ENCODE results near the gene WIZ.

WIZ gene

GRCh38 chr19:15404097-15404779 is 45.5 kb downstream of the WIZ start:
- DNase-seq (no peak), ATAC-seq (ENCODE audit: insufficient read depth, low read depth) (no peak)
- H3K79me2 ChIP-seq (ENCODE audit: insufficient read depth, low read length) = peaks cover 83% of the 10 kb centered on the region
- no peaks in the 10 kb centered on the region for H3K27me3 ChIP-seq (ENCODE audit: insufficient read depth, low read length, poor library complexity)
- H3K9me3 ChIP-seq (ENCODE audit: insufficient read depth, low read length, severe bottlenecking) = no peaks in the 10 kb centered on the region
- no peak overlapping the region for H2AFZ ChIP-seq (ENCODE audit: low read depth, low read length)
- H3K4me3 ChIP-seq (ENCODE audit: low read depth in 1 of 2, low read length in 2 of 2) = no peak overlapping the region
- H3K36me3 ChIP-seq (ENCODE audit: insufficient read depth, low read length) = peaks cover 83% of the 10 kb centered on the region
- H4K20me1 ChIP-seq (ENCODE audit: insufficient read depth, low read length) = peaks cover 75% of the 10 kb centered on the region
- H3K4me1 ChIP-seq (ENCODE audit: insufficient read depth, low read length) = no peaks in the 10 kb centered on the region
- TF ChIP-seq EZH2 (IDR thresholded peaks at IDR 0.05; ENCODE audit: borderline replicate concordance, low read depth, low read length, severe bottlenecking) = no peak
- no peak for TF ChIP-seq CTCF (IDR thresholded peaks at IDR 0.05; ENCODE audit: borderline replicate concordance, extremely low read depth, low read length, poor library complexity, severe bottlenecking)
- no peak overlapping the region for H3K4me2 ChIP-seq (ENCODE audit: insufficient read depth, low read length)
- H3K9ac ChIP-seq (ENCODE audit: low read depth, low read length) = no peak overlapping the region
- H3K27ac ChIP-seq (ENCODE audit: low read length) = no peak overlapping the region

GRCh38 chr19:15403151-15403531 is 46.6 kb downstream of the WIZ start:
- no peak overlapping the region for H3K9ac ChIP-seq (ENCODE audit: low read depth, low read length)
- ATAC-seq (ENCODE audit: insufficient read depth, low read depth) = no peak
- no peaks in the 10 kb centered on the region for H3K4me1 ChIP-seq (ENCODE audit: insufficient read depth, low read length)
- TF ChIP-seq EZH2 (IDR thresholded peaks at IDR 0.05; ENCODE audit: borderline replicate concordance, low read depth, low read length, severe bottlenecking) (no peak), CTCF (IDR thresholded peaks at IDR 0.05; ENCODE audit: borderline replicate concordance, extremely low read depth, low read length, poor library complexity, severe bottlenecking) (no peak)
- H3K4me3 ChIP-seq (ENCODE audit: low read depth in 1 of 2, low read length in 2 of 2) = no peak overlapping the region
- peaks cover 73% of the 10 kb centered on the region for H3K79me2 ChIP-seq (ENCODE audit: insufficient read depth, low read length)
- peaks cover 90% of the 10 kb centered on the region for H3K36me3 ChIP-seq (ENCODE audit: insufficient read depth, low read length)
- no peaks in the 10 kb centered on the region for H3K27me3 ChIP-seq (ENCODE audit: insufficient read depth, low read length, poor library complexity)
- H3K4me2 ChIP-seq (ENCODE audit: insufficient read depth, low read length) = no peak overlapping the region
- no peak overlapping the region for H3K27ac ChIP-seq (ENCODE audit: low read length)
- no peaks in the 10 kb centered on the region for H3K9me3 ChIP-seq (ENCODE audit: insufficient read depth, low read length, severe bottlenecking)
- peaks cover 80% of the 10 kb centered on the region for H4K20me1 ChIP-seq (ENCODE audit: insufficient read depth, low read length)
- no peak overlapping the region for H2AFZ ChIP-seq (ENCODE audit: low read depth, low read length)
- DNase-seq = no peak

GRCh38 chr19:15402411-15403150 is 47.2 kb downstream of the WIZ start:
- Histone ChIP-seq H3K4me2 (ENCODE audit: insufficient read depth, low read length) (no peak overlapping the region), H3K79me2 (ENCODE audit: insufficient read depth, low read length) (peaks cover 67% of the 10 kb centered on the region), H2AFZ (ENCODE audit: low read depth, low read length) (no peak overlapping the region), H3K9ac (ENCODE audit: low read depth, low read length) (no peak overlapping the region), H3K4me3 (ENCODE audit: low read depth in 1 of 2, low read length in 2 of 2) (no peak overlapping the region), H3K36me3 (ENCODE audit: insufficient read depth, low read length) (peaks cover 90% of the 10 kb centered on the region), H3K27me3 (ENCODE audit: insufficient read depth, low read length, poor library complexity) (no peaks in the 10 kb centered on the region), H3K4me1 (ENCODE audit: insufficient read depth, low read length) (no peaks in the 10 kb centered on the region), H3K27ac (ENCODE audit: low read length) (no peak overlapping the region), H3K9me3 (ENCODE audit: insufficient read depth, low read length, severe bottlenecking) (no peaks in the 10 kb centered on the region), H4K20me1 (ENCODE audit: insufficient read depth, low read length) (peaks cover 83% of the 10 kb centered on the region)
- DNase-seq (no peak), ATAC-seq (ENCODE audit: insufficient read depth, low read depth) (no peak)
- no peak for TF ChIP-seq EZH2 (IDR thresholded peaks at IDR 0.05; ENCODE audit: borderline replicate concordance, low read depth, low read length, severe bottlenecking)
- no peak for TF ChIP-seq CTCF (IDR thresholded peaks at IDR 0.05; ENCODE audit: borderline replicate concordance, extremely low read depth, low read length, poor library complexity, severe bottlenecking)
